ENCODE data around the gene CPNE5.

DNA sequence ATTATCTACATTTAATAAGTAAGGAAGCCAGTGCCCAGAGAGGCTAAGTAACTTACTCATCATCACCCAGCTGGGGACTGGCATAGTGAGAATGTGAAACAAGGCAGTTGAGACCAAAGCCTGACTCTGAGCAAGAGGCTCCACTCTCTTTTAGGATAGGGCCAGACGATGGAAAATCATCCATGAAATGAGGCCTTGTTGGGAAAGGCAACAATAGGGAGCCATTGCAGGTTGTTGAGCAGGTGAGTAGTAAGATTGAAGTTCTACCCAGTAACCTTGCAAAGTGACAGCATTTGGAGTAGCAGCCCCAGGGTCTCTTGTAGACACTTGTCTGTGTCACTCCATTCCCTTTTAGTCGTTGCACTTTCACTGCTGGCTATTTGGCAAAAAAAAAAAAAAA, 2.5 kb upstream of the CPNE5 start:
- TF ChIP-seq CTCF (optimal IDR thresholded peaks at IDR 0.05 in 1 of 3, IDR thresholded peaks at IDR 0.05 in 1 of 3, conservative IDR thresholded peaks at IDR 0.05 in 1 of 3; ENCODE audit: extremely low read depth in 1 of 3, insufficient read depth in 2 of 3, low read length in 3 of 3) (no peak), EZH2 (IDR thresholded peaks at IDR 0.05; ENCODE audit: low read length) (no peak)

Data from keratinocyte (primary cell).